Ascending aorta (tissue), 2 donors: ENCODE results near the gene LRRC61. TPM values are rescaled to one million over a fixed set of nuclear protein-coding genes. Genes with fewer than 3 reads are reported as not detected.

Experiments
- DNase-seq, 2 donors: peaks; one replicate each; pipeline ENCODE4 v3.0.0-alpha.2; 2019; ENCODE audit warnings: low spot score in 2 of 2
- H3K27ac ChIP-seq, 2 donors: fragments of 200-600 bp; sonication (generic); one replicate each; pipeline ENCODE4 v1.5.1; 2016 to 2017; ENCODE audit warnings: mild to moderate bottlenecking in 1 of 2
- H3K27me3 ChIP-seq: fragments of 200-600 bp; sonication (generic); one replicate; pipeline ENCODE4 v1.5.1; 2017
- H3K36me3 ChIP-seq, 2 donors: fragments of 200-600 bp; sonication (generic); one replicate each; pipeline ENCODE4 v1.5.1; 2016
- H3K4me1 ChIP-seq, 2 donors: fragments of 200-600 bp; sonication (generic); one replicate each; pipeline ENCODE4 v1.5.1; 2016 to 2017; ENCODE audit warnings: mild to moderate bottlenecking in 1 of 2
- H3K4me3 ChIP-seq, 2 donors: fragments of 200-600 bp; sonication (generic); one replicate each; pipeline ENCODE4 v1.5.1; 2016 to 2017; ENCODE audit warnings: mild to moderate bottlenecking in 1 of 2
- H3K9me3 ChIP-seq, 2 donors: fragments of 200-600 bp; sonication (generic); one replicate each; pipeline ENCODE4 v1.5.1; 2016
- intact Hi-C: fragments of 100-400 bp; cut with DNase I; formaldehyde crosslinking; loops from one replicate; pipeline ENCODE4 v1.15.1; 2023
- total RNA-seq: library from RNA; depleted of rRNA; stranded (reverse); fragments of >200 nt; gene quantifications from one replicate; pipeline ENCODE4 v1.1.0, GENCODE V29; 2016
- TF ChIP-seq, protein P1 (sequence below), 3 experiments: fragments of 200-600 bp in 2 of 3; fragments of 450-650 bp in 1 of 3; sonication (generic) in 2 of 3; IDR thresholded peaks; one replicate each; pipeline ENCODE4 v1.5.1; 2016 to 2019; ENCODE audit warnings: antibody characterized with exemption in 3 of 3, mild to moderate bottlenecking in 1 of 3, moderate library complexity in 1 of 3

The LRRC61 gene
- total RNA-seq, 1 donor from 2014 or later, result 14.7 TPM

DNA sequence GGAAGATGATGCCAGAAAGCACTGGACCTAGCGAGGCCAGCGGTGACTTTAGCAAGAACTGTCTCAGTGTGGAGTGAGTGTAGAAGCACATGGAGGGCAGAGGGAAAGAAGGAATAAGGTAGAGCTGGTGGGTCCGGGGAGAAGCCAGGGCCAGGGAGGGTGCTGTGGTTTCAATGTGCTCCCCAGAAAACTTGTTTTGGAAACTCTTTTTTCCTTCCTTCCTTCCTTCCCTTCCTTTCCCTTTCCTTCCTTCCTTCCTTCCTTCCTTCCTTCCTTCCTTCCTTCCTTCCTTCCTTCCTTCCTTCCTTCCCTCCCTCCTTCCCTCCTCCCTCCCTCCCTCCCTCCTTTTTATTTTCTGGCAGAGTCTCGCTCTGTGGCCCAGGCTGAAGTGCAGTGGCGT, 23.8 kb downstream of the LRRC61 start:
- H3K4me3 ChIP-seq, result no peak overlapping the region
- intact Hi-C loops, result no loop called here
- TF ChIP-seq, protein P1, sequence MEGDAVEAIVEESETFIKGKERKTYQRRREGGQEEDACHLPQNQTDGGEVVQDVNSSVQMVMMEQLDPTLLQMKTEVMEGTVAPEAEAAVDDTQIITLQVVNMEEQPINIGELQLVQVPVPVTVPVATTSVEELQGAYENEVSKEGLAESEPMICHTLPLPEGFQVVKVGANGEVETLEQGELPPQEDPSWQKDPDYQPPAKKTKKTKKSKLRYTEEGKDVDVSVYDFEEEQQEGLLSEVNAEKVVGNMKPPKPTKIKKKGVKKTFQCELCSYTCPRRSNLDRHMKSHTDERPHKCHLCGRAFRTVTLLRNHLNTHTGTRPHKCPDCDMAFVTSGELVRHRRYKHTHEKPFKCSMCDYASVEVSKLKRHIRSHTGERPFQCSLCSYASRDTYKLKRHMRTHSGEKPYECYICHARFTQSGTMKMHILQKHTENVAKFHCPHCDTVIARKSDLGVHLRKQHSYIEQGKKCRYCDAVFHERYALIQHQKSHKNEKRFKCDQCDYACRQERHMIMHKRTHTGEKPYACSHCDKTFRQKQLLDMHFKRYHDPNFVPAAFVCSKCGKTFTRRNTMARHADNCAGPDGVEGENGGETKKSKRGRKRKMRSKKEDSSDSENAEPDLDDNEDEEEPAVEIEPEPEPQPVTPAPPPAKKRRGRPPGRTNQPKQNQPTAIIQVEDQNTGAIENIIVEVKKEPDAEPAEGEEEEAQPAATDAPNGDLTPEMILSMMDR (IDR thresholded peaks at IDR 0.05), result no peak
- peaks cover 2% of the 10 kb centered on the region in 2 donors for H3K4me1 ChIP-seq
- no peak overlapping the region for H3K27ac ChIP-seq
- no peak for DNase-seq
- H3K9me3 ChIP-seq, result no peaks in the 10 kb centered on the region
- no peaks in the 10 kb centered on the region for H3K27me3 ChIP-seq
- no peaks in the 10 kb centered on the region for H3K36me3 ChIP-seq

DNA sequence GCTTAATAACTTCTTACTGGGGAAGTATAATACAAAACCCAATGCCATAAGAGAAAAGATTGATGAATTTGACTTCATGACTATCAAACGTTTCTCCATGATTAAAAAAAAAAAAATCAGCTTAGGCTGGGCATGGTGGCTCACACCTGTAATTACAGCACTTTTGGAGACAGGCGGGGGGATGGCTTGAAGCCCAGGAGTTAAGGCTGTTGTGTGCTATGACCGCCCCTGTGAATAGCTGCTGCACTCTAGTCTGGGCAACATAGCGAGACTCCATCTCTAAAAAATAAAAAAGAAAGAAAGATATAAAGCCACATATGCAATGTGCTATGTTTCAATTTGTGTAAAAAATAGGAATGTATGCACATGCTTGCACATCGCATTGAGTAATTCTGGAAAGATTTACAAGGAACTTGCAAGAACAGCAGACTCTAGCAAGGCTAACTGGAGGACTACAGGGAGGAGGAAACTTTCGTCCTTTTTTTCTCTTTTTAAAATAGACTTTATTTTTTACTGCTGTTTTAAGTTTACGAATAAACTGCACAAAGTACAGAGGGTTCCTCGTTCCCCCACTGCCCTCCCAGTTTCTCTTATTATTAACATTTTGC, 28.5 kb downstream of the LRRC61 start:
- intact Hi-C loops, result no loop called here
- no peak overlapping the region for H3K4me3 ChIP-seq
- H3K4me1 ChIP-seq, result no peaks in the 10 kb centered on the region
- no peaks in the 10 kb centered on the region for H3K36me3 ChIP-seq
- no peaks in the 10 kb centered on the region for H3K27me3 ChIP-seq
- DNase-seq, result no peak
- no peaks in the 10 kb centered on the region for H3K9me3 ChIP-seq
- H3K27ac ChIP-seq, result no peak overlapping the region
- TF ChIP-seq, protein P1 (IDR thresholded peaks at IDR 0.05), result no peak

DNA sequence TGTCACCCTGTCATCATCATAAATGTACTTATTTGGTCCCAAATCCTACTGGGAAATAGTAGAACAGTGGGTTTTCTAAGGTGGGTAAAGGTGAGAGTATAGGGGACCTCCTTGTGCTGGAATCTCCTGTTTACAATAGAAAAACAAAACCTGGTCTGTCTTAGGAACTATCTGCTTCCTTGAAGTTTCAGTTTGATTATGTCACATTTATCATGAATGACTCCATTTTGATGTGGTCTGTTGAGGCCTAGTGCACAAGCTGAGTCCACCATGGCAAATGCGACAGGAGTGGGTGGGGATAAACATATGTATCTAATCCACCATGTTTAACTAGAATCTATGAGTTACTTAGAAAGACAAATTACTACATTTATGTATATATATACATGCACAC, 32.5 kb downstream of the LRRC61 start:
- no peaks in the 10 kb centered on the region for H3K9me3 ChIP-seq
- H3K4me3 ChIP-seq, result no peak overlapping the region
- no peak overlapping the region for H3K27ac ChIP-seq
- H3K36me3 ChIP-seq, result no peaks in the 10 kb centered on the region
- TF ChIP-seq, protein P1 (IDR thresholded peaks at IDR 0.05), result no peak
- H3K4me1 ChIP-seq, result no peaks in the 10 kb centered on the region
- intact Hi-C loops, result loop anchor here (1.0 kb wide), 2 partner anchors 33 to 66 kb away; no protein-coding TSS in a partner anchor
- no peaks in the 10 kb centered on the region for H3K27me3 ChIP-seq
- no peak for DNase-seq

DNA sequence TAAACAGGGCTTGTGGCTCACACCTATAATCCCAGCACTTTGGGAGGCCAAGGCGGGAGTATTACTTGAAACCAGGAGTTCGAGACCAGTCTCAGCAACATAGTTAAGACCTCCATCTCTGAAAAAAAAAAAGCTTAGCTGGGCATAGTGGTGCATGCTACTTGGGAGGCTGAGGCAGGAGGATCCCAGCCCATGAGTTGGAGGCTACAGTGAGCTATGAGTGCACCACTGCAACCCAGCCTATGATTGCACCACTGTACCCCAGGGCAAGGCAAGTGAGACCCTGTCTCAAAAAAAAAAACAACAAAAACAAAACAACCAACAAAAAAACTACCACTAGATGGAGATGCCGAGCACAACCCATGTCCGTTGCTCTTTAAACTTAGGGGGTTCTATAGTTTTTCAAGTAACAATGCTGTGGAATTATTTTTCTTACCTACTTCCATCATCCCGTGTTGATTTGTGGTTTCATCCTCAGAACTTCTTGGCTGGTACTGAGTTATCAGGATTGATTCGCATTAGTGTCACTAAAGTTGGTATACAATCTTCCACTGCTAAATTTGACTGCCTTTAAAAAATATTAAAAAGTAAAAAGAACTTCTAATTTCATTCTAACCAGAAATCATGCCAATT, 33.2 kb downstream of the LRRC61 start:
- Histone ChIP-seq H3K36me3 (no peaks in the 10 kb centered on the region), H3K27me3 (no peaks in the 10 kb centered on the region), H3K4me1 (no peaks in the 10 kb centered on the region), H3K9me3 (no peaks in the 10 kb centered on the region), H3K27ac (no peak overlapping the region), H3K4me3 (no peak overlapping the region)
- no peak for DNase-seq
- intact Hi-C loops, result loop anchor here (1.0 kb wide), 2 partner anchors 32 to 65 kb away; no protein-coding TSS in a partner anchor
- TF ChIP-seq, protein P1 (IDR thresholded peaks at IDR 0.05), result peak; percentile 4 to 60 (median 42)

DNA sequence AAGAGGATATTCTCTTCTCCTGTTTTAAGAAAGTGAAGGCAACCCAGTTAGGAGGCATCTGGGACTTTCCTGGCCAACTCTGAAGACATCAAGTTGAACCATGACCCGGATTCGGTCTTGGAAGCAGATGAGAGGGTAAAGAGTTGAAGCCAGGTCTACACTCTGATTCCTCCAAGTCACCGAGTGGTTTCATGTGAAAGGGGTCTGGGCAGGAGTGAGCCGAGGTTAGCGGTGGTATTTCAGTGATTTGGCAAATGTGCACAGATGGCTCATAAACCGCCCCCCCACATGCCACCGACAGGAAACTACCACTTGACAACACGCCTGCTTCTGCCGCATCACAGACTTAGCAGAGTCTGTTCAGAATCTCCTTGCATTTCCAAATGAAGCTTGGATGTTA, 34.1 kb downstream of the LRRC61 start:
- Histone ChIP-seq H3K4me3 (no peak overlapping the region), H3K27ac (no peak overlapping the region), H3K36me3 (no peaks in the 10 kb centered on the region), H3K4me1 (no peaks in the 10 kb centered on the region), H3K9me3 (no peaks in the 10 kb centered on the region), H3K27me3 (no peaks in the 10 kb centered on the region)
- DNase-seq, result peak in 1 of 2 donors; percentile 35
- TF ChIP-seq, protein P1 (IDR thresholded peaks at IDR 0.05), result no peak
- intact Hi-C loops, result no loop called here
